ACHN (cell line): ENCODE results near the gene DAND5.
"Not testable (repeated sequence)": the region's sequence is repeated elsewhere in the genome, so short reads cannot be mapped to it uniquely, and the experiment has no call there.

ENCODE experiments used
- DNase-seq: peaks from one replicate; pipeline ENCODE4 v3.0.0-alpha.2; 2015
- in situ Hi-C: cut with HindIII; loops from 2 replicates; pipeline ENCODE4 v1.10.0; 2017; ENCODE audit warnings: low sequenced_read_pairs, low pct_ligation_motif_present, low pct_unique_long_range_greater_than_20kb

DAND5 gene

GRCh38 chr19:12956446-12957388, 12.7 kb upstream of the DAND5 start, which contains the start of gene GADD45GIP1:
Gene GADD45GIP1 (minus strand): TSS chr19:12957223. CDS start chr19:12957212, 11 bp downstream.
- in situ Hi-C loops, result no loop called here
- peak; percentile 78 for DNase-seq

- DNase-seq, in situ Hi-C loops: not testable (repeated sequence)
Measured at GRCh38 chr19:12957389-12957952, 11.9 kb upstream of the DAND5 start.

GRCh38 chr19:12959481-12959880, 9.9 kb upstream of the DAND5 start:
- no peak for DNase-seq
- in situ Hi-C loops, result no loop called here

DNA sequence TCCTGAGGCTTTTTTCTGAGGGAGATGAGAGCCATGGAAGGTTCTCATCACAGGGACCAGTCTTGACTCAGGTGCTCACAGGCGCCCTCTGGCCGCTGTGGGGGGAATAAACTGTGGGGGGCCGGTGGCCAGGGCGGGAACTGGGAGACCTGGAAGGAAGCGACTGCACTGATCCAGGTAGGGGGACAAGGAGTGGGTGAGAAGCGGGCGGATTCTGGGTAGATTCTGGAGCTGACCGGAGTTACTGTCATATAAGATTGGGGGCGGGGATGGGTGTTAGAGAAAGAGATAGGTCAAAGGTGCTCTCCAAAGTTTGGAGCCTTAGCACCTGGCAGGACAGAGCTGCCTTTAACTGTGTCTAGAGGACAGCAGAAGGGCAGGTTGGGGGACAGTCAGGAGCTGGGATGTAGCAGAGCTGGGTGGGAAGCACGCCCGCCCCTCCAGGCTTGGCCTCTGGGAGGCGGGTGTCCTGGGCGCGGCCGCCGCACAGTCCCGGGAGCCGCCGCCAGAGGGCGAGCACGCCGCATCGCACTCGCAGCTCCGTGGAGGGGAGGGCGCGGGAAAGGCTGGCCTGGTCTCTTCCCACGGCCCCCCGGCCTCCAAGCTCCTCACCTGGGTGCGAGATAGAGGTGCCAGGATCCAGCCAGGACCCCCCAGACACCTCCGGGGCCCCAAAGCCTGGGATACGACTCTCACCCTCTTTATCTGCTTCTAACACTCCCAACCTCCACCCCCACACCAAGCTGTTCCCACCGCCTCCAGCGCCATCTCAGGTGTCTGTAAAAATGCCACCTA, 4.2 kb upstream of the DAND5 start:
- in situ Hi-C loops, result no loop called here
- peak; percentile 70 for DNase-seq

DNA sequence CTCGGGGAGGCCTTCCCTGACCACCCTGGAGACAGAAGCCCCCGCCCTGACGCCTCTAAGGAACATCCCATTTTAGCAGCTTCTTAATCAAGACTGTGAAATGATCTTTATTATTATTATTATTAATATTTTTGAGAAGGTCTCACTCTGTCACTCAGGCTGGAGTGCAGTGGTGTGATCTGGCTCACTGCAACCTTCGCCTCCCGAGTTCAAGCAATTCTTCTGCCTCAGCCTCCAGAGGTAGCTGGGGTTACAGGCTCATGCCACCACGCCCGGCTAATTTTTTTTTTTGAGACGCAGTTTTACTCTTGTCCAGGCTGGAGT, 3.6 kb upstream of the DAND5 start:
- in situ Hi-C loops, result no loop called here

GRCh38 chr19:12967907-12968306, 1.5 kb upstream of the DAND5 start:
- DNase-seq, result no peak
- in situ Hi-C loops, result no loop called here

More for the DNA sequence above, 3.6 kb upstream of the DAND5 start:
- DNase-seq, result no peak

- DNase-seq, result no peak
- in situ Hi-C loops, result no loop called here
Measured at GRCh38 chr19:12970070-12970820, 869 bp downstream of the DAND5 start.

DNA sequence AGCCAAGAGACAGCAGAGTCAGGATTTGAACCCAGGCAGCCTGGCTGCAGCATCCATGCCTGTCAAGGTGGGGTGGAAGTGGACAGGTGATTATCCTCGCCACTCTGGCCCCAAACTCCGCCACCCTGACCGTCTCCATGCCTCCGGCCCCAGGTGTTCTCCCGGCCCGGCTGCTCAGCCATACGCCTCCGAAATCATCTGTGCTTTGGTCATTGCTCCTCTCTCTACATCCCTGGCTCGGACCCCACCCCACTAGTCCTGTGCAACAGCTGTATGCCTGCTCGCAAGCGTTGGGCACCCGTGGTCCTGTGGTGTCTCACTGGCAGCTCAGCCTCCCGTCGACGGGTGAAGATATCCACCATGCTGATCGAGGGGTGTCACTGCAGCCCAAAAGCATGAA, 3.9 kb downstream of the DAND5 start:
- DNase-seq, result no peak
- in situ Hi-C loops, result no loop called here

DNA sequence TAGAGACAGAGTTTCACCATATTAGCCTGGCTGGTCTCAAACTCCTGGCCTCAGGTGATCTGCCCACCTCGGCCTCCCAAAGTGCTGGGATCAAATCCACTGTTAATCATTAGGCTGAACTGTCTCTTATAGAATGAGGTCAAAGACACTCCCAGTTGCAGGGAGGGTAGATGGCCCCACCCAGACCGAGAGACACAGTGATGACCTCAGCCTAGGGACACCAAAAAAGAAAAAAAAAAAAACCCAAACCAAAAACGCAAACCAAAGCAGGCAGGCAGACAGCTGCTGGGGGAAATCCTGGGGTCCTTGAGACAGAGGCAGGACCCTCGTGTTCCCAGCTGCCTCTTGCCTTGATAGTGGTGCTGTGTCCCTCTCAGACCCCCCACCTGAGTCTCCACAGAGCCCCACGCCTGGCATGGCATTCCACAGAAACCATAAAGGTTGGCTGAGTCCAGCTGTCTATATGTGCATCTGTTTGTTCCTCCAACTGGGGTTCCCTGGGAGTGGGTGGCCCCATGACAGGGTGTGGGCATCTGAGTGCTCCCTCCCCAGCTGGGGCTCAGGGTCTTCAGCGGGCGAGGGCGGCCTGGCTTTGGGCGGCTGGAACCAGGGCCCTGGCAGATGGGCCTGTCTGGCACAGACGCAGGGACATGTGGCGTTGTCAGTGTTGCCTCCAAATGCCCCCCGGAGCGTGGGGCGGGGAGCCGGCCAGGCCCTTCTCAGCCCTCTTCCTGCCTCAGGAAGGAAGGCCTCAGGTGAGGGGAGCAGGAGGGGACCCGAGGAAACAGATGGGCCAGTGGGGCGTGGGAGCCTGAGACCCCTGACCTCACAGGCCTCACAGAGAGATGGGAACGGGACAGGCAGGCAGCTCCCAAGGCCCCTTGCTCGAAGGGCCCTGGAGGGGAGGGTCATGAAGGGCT, 5.2 kb downstream of the DAND5 start:
- no peak for DNase-seq
- in situ Hi-C loops, result no loop called here

DNA sequence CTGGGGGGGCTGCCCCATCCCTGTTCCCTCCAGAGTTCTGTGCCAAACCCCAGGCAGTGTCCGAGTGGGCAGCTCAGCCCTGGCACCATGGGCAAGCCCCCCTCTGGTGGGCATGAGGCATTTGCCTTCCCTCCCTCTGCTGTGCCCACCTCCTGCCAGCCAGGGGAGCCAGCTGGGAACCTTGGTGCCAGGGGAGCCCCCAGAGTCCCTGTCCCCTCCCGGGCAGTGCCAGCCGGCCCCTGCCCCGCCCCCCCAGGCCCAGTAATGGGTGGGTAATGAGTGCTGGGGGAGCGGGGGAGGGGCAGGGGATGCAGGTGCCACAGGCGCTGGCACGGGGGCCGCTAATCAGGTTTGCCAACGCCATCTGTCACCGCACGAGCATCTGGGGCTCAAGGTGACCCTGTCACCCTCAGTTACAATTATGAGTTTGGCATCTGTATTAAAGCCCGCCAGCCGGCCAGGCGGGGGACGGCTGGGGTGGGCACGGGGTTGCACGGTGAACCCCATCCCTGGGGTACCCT, 5.9 kb downstream of the DAND5 start:
- in situ Hi-C loops, result no loop called here
- DNase-seq, result no peak

DNA sequence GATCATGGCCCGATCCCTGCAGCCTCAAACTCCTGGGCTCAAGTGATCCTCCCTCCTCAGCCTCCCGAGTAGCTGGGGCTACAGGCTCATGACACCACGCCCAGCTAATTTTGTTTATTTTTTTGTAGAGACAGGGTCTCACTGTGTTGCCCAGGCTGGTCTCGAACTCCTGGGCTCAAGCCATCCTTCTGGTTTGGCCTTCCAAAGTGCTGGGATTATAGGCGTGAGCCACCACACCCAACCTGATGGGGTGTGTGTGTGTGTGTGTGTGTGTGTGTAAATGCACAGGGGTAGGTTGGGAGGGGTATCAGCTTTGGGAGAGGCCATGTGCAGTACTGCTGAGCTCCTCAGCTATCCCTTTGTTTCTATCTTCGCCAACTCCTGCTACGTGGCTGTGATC, 6.7 kb downstream of the DAND5 start:
- in situ Hi-C loops, DNase-seq: not testable (repeated sequence)

GRCh38 chr19:12979974-12980373, 10.6 kb downstream of the DAND5 start:
- DNase-seq, result no peak
- in situ Hi-C loops, result no loop called here

GRCh38 chr19:12982648-12983047, 13.3 kb downstream of the DAND5 start:
- no peak for DNase-seq
- in situ Hi-C loops, result no loop called here

DNA sequence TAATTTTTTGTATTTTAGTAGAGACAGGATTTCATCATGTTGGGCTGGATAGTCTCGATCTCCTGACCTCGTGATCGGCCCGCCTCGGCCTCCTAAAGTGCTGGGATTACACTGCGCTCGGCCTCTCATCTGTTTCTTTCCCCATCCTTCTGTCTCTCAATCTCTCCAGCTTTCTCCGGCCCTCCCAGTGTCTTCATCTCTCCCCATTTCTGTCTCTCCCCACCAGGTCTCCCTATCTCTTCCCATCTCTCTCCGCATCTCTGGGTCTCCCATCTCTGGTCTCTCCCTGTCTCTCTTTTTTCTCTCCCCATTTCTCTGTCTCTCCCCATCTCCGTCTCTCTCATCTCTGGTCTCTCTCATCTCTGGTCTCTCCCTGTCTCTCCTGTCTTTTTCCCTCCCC, 13.7 kb downstream of the DAND5 start:
- no peak for DNase-seq
- in situ Hi-C loops, result no loop called here

DNA sequence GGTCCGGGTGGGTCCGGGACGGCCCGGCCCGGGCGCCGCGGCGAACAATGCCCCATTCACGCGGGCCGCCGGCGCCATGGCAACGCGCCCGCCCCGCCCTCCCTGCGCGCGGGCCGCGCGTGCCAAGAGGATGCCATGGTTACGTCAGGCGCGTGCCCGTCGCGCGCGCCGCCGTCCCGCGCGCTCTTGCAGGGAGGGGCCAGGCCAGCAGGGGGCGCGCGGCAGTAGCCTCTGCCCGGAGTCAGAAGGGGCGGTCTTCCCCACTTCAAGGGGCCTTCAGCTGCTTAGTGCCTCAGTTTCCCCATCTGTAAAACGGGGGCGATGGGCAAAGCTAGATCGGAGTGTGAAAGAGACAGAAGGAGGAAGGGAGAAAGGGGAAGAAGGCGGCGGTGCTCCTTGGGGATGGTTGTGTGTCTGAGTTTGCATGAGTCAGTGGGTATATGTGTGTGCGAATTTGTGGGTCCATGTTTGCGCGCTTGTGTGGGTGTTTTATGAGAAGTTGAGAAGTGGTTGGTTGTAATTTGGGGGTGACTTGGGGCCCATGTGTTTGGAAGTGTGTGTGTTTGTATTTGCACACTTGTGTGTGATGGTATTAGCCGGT, 14.3 kb downstream of the DAND5 start:
- DNase-seq, result peak; percentile 74
- in situ Hi-C loops, result no loop called here

- in situ Hi-C loops, result no loop called here
- no peak for DNase-seq
Measured at GRCh38 chr19:12984143-12984627, 14.8 kb downstream of the DAND5 start.

DNA sequence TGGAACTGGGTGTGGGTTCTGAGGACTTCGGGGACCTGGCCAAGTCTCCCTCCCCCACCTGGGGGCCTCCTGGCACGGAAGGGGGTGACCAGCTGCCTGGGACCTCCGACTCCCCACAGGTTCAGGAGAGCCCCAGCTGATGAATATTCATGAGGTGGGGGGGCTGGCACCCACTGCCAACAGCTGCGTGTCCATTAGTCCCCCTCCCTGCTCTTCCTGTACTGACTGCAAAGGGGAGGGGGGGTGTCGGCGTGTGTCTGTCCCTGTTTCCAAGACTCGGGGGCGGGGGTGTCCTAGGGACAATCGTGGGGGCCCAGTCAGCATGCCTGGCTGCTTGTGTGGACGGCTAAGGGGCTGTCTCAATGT, 15.3 kb downstream of the DAND5 start:
- DNase-seq, result no peak
- in situ Hi-C loops, result no loop called here
